ENCODE results near the gene PUS1. TPM values are rescaled to one million over a fixed set of nuclear protein-coding genes. Genes with fewer than 3 reads are reported as not detected.

PUS1 gene
- total RNA-seq, 2 experiments from 2014 or later = 32.9 to 34.7 TPM

- no peak for DNase-seq
- Mint-ChIP-seq H3K4me3 (no peak overlapping the region), H3K9me3 (no peaks in the 10 kb centered on the region), H3K36me3 (ENCODE audit: low read depth) (peaks cover 4% of the 10 kb centered on the region), H3K27me3 (no peaks in the 10 kb centered on the region), H3K27ac (no peak overlapping the region), H3K4me1 (peaks cover 4% of the 10 kb centered on the region)
- POLR2A ChIA-PET = no interaction called here
- CTCF ChIA-PET = no interaction called here
Measured at GRCh38 chr12:131907379-131908091, 21.5 kb upstream of the PUS1 start.

GRCh38 chr12:131908092-131909080 lies 20.7 kb upstream of the PUS1 start:
- POLR2A ChIA-PET = no interaction called here
- Mint-ChIP-seq H3K36me3 (ENCODE audit: low read depth) (peaks cover 4% of the 10 kb centered on the region), H3K4me3 (no peak overlapping the region), H3K27ac (no peak overlapping the region), H3K9me3 (no peaks in the 10 kb centered on the region), H3K27me3 (no peaks in the 10 kb centered on the region), H3K4me1 (peaks cover 4% of the 10 kb centered on the region)
- DNase-seq = no peak
- CTCF ChIA-PET = no interaction called here

DNA sequence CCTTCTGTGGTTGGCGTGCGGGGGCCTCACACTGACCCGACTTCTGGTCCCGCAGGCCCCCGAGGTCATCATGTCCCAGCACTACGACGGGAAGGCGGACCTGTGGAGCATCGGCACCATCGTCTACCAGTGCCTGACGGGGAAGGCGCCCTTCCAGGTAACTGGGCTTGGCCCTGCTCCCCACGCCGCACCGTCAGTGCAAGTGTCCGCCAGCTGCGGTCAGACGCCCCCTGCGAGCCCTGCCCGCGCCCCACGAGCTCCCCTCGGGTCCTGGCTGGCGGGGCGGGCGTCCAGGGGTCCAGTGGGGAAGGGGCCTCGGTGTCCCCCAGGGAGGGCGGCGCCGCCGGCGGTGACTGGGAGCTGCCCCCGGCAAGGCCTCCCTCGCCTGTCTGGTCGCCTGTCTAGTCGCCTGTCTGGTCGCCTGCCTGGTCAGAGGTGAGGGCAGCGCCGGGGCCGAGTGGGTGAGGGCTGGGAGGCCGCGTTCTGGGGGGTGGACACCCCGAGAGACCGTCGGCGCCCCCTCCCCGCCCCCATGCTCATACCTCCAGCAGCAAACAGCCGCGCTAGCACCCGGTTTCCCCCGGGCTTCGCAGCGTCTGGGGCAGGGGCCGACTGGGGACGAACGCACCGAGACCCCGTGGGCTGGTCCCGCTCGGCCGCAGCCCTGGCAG lies 19.9 kb upstream of the PUS1 start:
- Mint-ChIP-seq H3K36me3 (ENCODE audit: low read depth) (peaks cover 4% of the 10 kb centered on the region), H3K27ac (no peak overlapping the region), H3K4me3 (no peak overlapping the region), H3K27me3 (no peaks in the 10 kb centered on the region), H3K4me1 (peaks cover 4% of the 10 kb centered on the region), H3K9me3 (no peaks in the 10 kb centered on the region)
- DNase-seq = no peak
- CTCF ChIA-PET = no interaction called here
- POLR2A ChIA-PET = interaction anchor here (1.2 kb wide), 1 partner anchor 8 kb away, joined by 3 read pairs; no protein-coding TSS in a partner anchor

GRCh38 chr12:131909752-131910219 lies 19.3 kb upstream of the PUS1 start:
- Mint-ChIP-seq H3K27me3 (no peaks in the 10 kb centered on the region), H3K9me3 (no peaks in the 10 kb centered on the region), H3K27ac (no peak overlapping the region)

GRCh38 chr12:131910302-131911027 lies 18.6 kb upstream of the PUS1 start:
- Mint-ChIP-seq H3K27me3 (no peaks in the 10 kb centered on the region), H3K4me1 (peaks cover 3% of the 10 kb centered on the region), H3K9me3 (no peaks in the 10 kb centered on the region), H3K4me3 (no peak overlapping the region), H3K36me3 (ENCODE audit: low read depth) (peaks cover 6% of the 10 kb centered on the region), H3K27ac (no peak overlapping the region)
- DNase-seq = no peak
- CTCF ChIA-PET = no interaction called here
- POLR2A ChIA-PET = interaction anchor here (1.2 kb wide), 1 partner anchor 9 kb away, joined by 3 read pairs; no protein-coding TSS in a partner anchor

More at GRCh38 chr12:131909752-131910219, 19.3 kb upstream of the PUS1 start:
- Mint-ChIP-seq H3K4me3 (no peak overlapping the region), H3K36me3 (ENCODE audit: low read depth) (peaks cover 6% of the 10 kb centered on the region), H3K4me1 (peaks cover 4% of the 10 kb centered on the region)
- DNase-seq = no peak
- CTCF ChIA-PET = no interaction called here
- POLR2A ChIA-PET = interaction anchor here (1.2 kb wide), 1 partner anchor 8 kb away, joined by 3 read pairs; no protein-coding TSS in a partner anchor

DNA sequence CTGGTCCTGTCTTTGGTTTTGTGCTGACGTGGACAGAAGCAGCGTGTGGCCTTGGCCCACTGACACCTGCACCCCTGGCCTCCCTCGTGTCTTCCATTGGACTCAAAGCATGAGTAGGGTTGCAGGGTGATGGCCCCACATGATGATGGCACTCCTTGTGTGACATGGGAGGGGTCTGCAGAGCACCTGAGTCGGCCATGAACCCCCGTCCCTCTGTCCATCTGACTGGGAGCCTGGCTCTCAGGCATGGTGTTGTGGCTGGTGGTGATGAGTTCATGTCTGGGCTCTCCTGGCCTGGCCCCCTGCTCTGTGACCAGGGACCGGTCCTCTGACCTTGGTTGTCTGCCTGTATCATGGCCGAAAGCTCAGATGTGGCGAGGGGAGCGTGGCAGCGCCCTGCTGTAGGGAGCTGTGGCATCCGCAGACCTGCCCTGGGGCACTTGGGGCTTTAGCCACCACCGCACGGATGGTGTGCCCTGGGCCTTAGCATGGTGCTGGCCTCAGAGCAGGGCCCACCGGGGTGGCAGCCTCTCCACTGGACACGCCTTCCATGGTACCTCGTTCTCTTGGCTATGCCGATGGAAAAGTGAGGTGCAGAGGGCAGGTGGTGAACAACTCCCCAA lies 17.9 kb upstream of the PUS1 start:
- Mint-ChIP-seq H3K4me3 (no peak overlapping the region), H3K4me1 (no peaks in the 10 kb centered on the region), H3K27me3 (no peaks in the 10 kb centered on the region), H3K36me3 (ENCODE audit: low read depth) (peaks cover 6% of the 10 kb centered on the region), H3K27ac (no peak overlapping the region), H3K9me3 (no peaks in the 10 kb centered on the region)
- DNase-seq = no peak
- ChIA-PET POLR2A (no interaction called here), CTCF (no interaction called here)

DNA sequence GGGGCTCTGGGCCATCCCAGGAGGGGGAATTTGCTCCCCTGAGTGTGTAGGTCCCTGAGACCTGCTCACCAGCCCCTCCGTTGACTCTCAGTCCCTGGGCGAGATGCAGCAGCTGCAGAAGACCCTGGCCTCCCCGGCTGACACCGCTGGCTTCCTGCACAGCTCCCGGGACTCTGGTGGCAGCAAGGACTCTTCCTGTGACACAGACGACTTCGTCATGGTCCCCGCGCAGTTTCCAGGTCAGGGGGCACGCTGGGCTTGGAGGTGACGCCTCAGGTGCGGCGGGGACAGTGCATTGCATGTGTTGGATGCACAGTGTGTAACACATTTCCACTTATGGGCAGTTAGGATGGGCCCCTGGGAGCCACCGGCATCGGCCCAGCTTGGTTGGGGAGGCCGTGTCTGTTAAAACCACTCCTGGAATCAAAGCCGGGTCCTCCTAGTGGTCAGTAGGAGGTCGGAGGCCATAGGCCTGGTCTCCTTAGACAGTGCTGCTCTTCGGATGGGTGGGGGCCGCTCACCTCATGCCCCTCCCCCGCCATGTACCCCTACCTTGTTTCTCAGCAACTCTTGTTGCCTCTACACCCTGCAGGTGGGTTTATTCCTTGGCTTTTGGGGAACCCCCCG lies 17.1 kb upstream of the PUS1 start:
- CTCF ChIA-PET = no interaction called here
- POLR2A ChIA-PET = interaction anchor here (1.2 kb wide), 1 partner anchor 15 kb away, joined by 3 read pairs; no protein-coding TSS in a partner anchor
- no peaks in the 10 kb centered on the region for H3K27me3 Mint-ChIP-seq
- no peaks in the 10 kb centered on the region for H3K4me1 Mint-ChIP-seq
- no peak overlapping the region for H3K27ac Mint-ChIP-seq
- no peak overlapping the region for H3K4me3 Mint-ChIP-seq
- peaks cover 6% of the 10 kb centered on the region for H3K36me3 Mint-ChIP-seq (ENCODE audit: low read depth)
- H3K9me3 Mint-ChIP-seq = no peaks in the 10 kb centered on the region
- no peak for DNase-seq

- POLR2A ChIA-PET = interaction anchor here (1.2 kb wide), 1 partner anchor 16 kb away, joined by 3 read pairs; no protein-coding TSS in a partner anchor
- no peak for DNase-seq
- CTCF ChIA-PET = no interaction called here
Measured at GRCh38 chr12:131912518-131913274, 16.4 kb upstream of the PUS1 start.

DNA sequence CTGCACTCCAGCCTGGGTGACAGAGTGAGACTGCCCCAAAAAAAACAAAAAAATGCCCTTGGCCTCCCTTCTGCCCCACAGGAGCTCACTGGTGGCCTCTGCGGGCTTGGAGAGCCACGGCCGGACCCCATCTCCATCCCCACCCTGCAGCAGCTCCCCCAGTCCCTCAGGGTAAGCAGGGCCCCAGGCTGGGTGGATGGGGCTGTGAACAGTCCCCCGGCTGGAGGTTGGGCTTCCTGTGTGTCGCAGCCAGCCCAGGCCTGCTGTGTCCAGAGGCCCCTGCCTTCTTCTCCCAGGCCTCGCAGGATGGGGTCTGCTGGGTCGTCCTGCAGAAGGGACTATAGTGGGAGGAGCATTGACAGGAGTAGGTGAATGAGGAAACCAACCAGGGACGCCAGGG lies 15.4 kb upstream of the PUS1 start:
- CTCF ChIA-PET = no interaction called here

More at GRCh38 chr12:131912518-131913274, 16.4 kb upstream of the PUS1 start:
- no peak overlapping the region for H3K4me3 Mint-ChIP-seq
- H3K9me3 Mint-ChIP-seq = no peaks in the 10 kb centered on the region
- H3K27ac Mint-ChIP-seq = no peak overlapping the region
- H3K27me3 Mint-ChIP-seq = no peaks in the 10 kb centered on the region
- no peaks in the 10 kb centered on the region for H3K4me1 Mint-ChIP-seq
- H3K36me3 Mint-ChIP-seq (ENCODE audit: low read depth) = peaks cover 6% of the 10 kb centered on the region

GRCh38 chr12:131914179-131914702 lies 14.8 kb upstream of the PUS1 start:
- no peaks in the 10 kb centered on the region for H3K27me3 Mint-ChIP-seq
- H3K4me1 Mint-ChIP-seq = no peaks in the 10 kb centered on the region
- POLR2A ChIA-PET = interaction anchor here (0.6 kb wide), 1 partner anchor 76 kb away, joined by 3 read pairs; no protein-coding TSS in a partner anchor
- no peak overlapping the region for H3K27ac Mint-ChIP-seq
- H3K36me3 Mint-ChIP-seq (ENCODE audit: low read depth) = peaks cover 6% of the 10 kb centered on the region
- no peaks in the 10 kb centered on the region for H3K9me3 Mint-ChIP-seq
- H3K4me3 Mint-ChIP-seq = no peak overlapping the region
- DNase-seq = no peak
- CTCF ChIA-PET = no interaction called here

More for the DNA sequence above, 15.4 kb upstream of the PUS1 start:
- Mint-ChIP-seq H3K27me3 (no peaks in the 10 kb centered on the region), H3K27ac (no peak overlapping the region), H3K4me1 (no peaks in the 10 kb centered on the region), H3K36me3 (ENCODE audit: low read depth) (peaks cover 6% of the 10 kb centered on the region), H3K4me3 (no peak overlapping the region), H3K9me3 (no peaks in the 10 kb centered on the region)
- POLR2A ChIA-PET = interaction anchor here (0.6 kb wide), 1 partner anchor 76 kb away, joined by 3 read pairs; no protein-coding TSS in a partner anchor
- no peak for DNase-seq
